Mononuclear cell (primary cell): ENCODE data around the gene CTNNA2. TPM values are rescaled to one million over a fixed set of nuclear protein-coding genes. Genes with fewer than 3 reads are reported as not detected.

ENCODE experiments used
- H3K27me3 ChIP-seq: 2 replicates; pipeline ENCODE4 v1.6.0; 2011; ENCODE audit warnings: low read length, control low read depth; ENCODE audit not compliant: insufficient read depth
- H3K4me1 ChIP-seq: 2 replicates; pipeline ENCODE4 v1.5.1; 2011; ENCODE audit warnings: mild to moderate bottlenecking, low read length, control low read depth; ENCODE audit not compliant: insufficient read depth
- H3K4me3 ChIP-seq: 2 replicates; pipeline ENCODE4 v1.5.1; 2011; ENCODE audit warnings: mild to moderate bottlenecking, low read length, moderate library complexity
- H3K9me3 ChIP-seq: 2 replicates; pipeline ENCODE4 v1.5.1; 2011; ENCODE audit warnings: low read depth, mild to moderate bottlenecking, control low read depth, low read length
- total RNA-seq: library from RNA; depleted of rRNA; stranded (reverse); fragments of >200 nt; gene quantifications from one replicate; pipeline ENCODE4 v1.2.3, GENCODE V29; 2012

CTNNA2 gene
- total RNA-seq, 1 donor, result not detected

GRCh38 chr2:80242355-80242910 is 729.6 kb downstream of the CTNNA2 start:
- Histone ChIP-seq H3K9me3 (no peaks in the 10 kb centered on the region), H3K4me1 (no peaks in the 10 kb centered on the region), H3K27me3 (no peaks in the 10 kb centered on the region), H3K4me3 (no peak overlapping the region)

- Histone ChIP-seq H3K27me3 (no peaks in the 10 kb centered on the region), H3K9me3 (no peaks in the 10 kb centered on the region), H3K4me1 (no peaks in the 10 kb centered on the region), H3K4me3 (no peak overlapping the region)
Measured at GRCh38 chr2:80244905-80245584, 732.2 kb downstream of the CTNNA2 start.

- H3K4me1 ChIP-seq, result no peaks in the 10 kb centered on the region
- no peaks in the 10 kb centered on the region for H3K9me3 ChIP-seq
- no peak overlapping the region for H3K4me3 ChIP-seq
Measured at GRCh38 chr2:80246534-80246933, 733.7 kb downstream of the CTNNA2 start.

GRCh38 chr2:80247339-80247738 is 734.5 kb downstream of the CTNNA2 start:
- no peaks in the 10 kb centered on the region for H3K4me1 ChIP-seq
- no peak overlapping the region for H3K4me3 ChIP-seq
- no peaks in the 10 kb centered on the region for H3K9me3 ChIP-seq
- no peaks in the 10 kb centered on the region for H3K27me3 ChIP-seq

More at GRCh38 chr2:80246534-80246933, 733.7 kb downstream of the CTNNA2 start:
- H3K27me3 ChIP-seq, result no peaks in the 10 kb centered on the region

- no peaks in the 10 kb centered on the region for H3K27me3 ChIP-seq
- H3K4me1 ChIP-seq, result no peaks in the 10 kb centered on the region
- no peaks in the 10 kb centered on the region for H3K9me3 ChIP-seq
- no peak overlapping the region for H3K4me3 ChIP-seq
Measured at GRCh38 chr2:80248146-80248545, 735.3 kb downstream of the CTNNA2 start.

- H3K27me3 ChIP-seq, result no peaks in the 10 kb centered on the region
- no peak overlapping the region for H3K4me3 ChIP-seq
- no peaks in the 10 kb centered on the region for H3K4me1 ChIP-seq
- no peaks in the 10 kb centered on the region for H3K9me3 ChIP-seq
Measured at GRCh38 chr2:80252294-80252986, 739.6 kb downstream of the CTNNA2 start.

- no peaks in the 10 kb centered on the region for H3K9me3 ChIP-seq
- no peaks in the 10 kb centered on the region for H3K27me3 ChIP-seq
- H3K4me3 ChIP-seq, result no peak overlapping the region
- no peaks in the 10 kb centered on the region for H3K4me1 ChIP-seq
Measured at GRCh38 chr2:80255918-80256781, 743.3 kb downstream of the CTNNA2 start.

- Histone ChIP-seq H3K9me3 (no peaks in the 10 kb centered on the region), H3K4me1 (no peaks in the 10 kb centered on the region), H3K27me3 (no peaks in the 10 kb centered on the region)
Measured at GRCh38 chr2:80256782-80257167, 743.9 kb downstream of the CTNNA2 start.

GRCh38 chr2:80257450-80257849 is 744.6 kb downstream of the CTNNA2 start:
- no peaks in the 10 kb centered on the region for H3K9me3 ChIP-seq
- no peaks in the 10 kb centered on the region for H3K4me1 ChIP-seq
- no peaks in the 10 kb centered on the region for H3K27me3 ChIP-seq
- no peak overlapping the region for H3K4me3 ChIP-seq

More at GRCh38 chr2:80256782-80257167, 743.9 kb downstream of the CTNNA2 start:
- H3K4me3 ChIP-seq, result no peak overlapping the region

GRCh38 chr2:80258341-80258740 is 745.5 kb downstream of the CTNNA2 start:
- no peak overlapping the region for H3K4me3 ChIP-seq
- H3K9me3 ChIP-seq, result no peaks in the 10 kb centered on the region
- no peaks in the 10 kb centered on the region for H3K27me3 ChIP-seq
- no peaks in the 10 kb centered on the region for H3K4me1 ChIP-seq

GRCh38 chr2:80258793-80259192 is 745.9 kb downstream of the CTNNA2 start:
- no peak overlapping the region for H3K4me3 ChIP-seq
- H3K9me3 ChIP-seq, result no peaks in the 10 kb centered on the region
- H3K27me3 ChIP-seq, result no peaks in the 10 kb centered on the region
- no peaks in the 10 kb centered on the region for H3K4me1 ChIP-seq

GRCh38 chr2:80259292-80259691 is 746.4 kb downstream of the CTNNA2 start:
- H3K9me3 ChIP-seq, result no peaks in the 10 kb centered on the region
- no peak overlapping the region for H3K4me3 ChIP-seq
- H3K4me1 ChIP-seq, result no peaks in the 10 kb centered on the region
- H3K27me3 ChIP-seq, result no peaks in the 10 kb centered on the region

GRCh38 chr2:80266231-80266630 is 753.4 kb downstream of the CTNNA2 start:
- no peaks in the 10 kb centered on the region for H3K27me3 ChIP-seq
- no peak overlapping the region for H3K4me3 ChIP-seq
- H3K9me3 ChIP-seq, result no peaks in the 10 kb centered on the region
- no peaks in the 10 kb centered on the region for H3K4me1 ChIP-seq

GRCh38 chr2:80269806-80270205 is 757.0 kb downstream of the CTNNA2 start:
- Histone ChIP-seq H3K9me3 (no peaks in the 10 kb centered on the region), H3K4me1 (no peaks in the 10 kb centered on the region), H3K4me3 (no peak overlapping the region), H3K27me3 (no peaks in the 10 kb centered on the region)

- H3K27me3 ChIP-seq, result no peaks in the 10 kb centered on the region
- H3K9me3 ChIP-seq, result no peaks in the 10 kb centered on the region
- H3K4me1 ChIP-seq, result no peaks in the 10 kb centered on the region
- H3K4me3 ChIP-seq, result no peak overlapping the region
Measured at GRCh38 chr2:80280598-80280997, 767.7 kb downstream of the CTNNA2 start.
